GM18511 (cell line): ENCODE data around the gene RASGRF2.

Experiments
- ATAC-seq: cut with Tn5 transposase; IDR thresholded peaks from one replicate; pipeline ENCODE4 v1.9.1; 2021; ENCODE audit warnings: mild to moderate bottlenecking, moderate library complexity; ENCODE audit not compliant: unreplicated experiment

The RASGRF2 gene

DNA sequence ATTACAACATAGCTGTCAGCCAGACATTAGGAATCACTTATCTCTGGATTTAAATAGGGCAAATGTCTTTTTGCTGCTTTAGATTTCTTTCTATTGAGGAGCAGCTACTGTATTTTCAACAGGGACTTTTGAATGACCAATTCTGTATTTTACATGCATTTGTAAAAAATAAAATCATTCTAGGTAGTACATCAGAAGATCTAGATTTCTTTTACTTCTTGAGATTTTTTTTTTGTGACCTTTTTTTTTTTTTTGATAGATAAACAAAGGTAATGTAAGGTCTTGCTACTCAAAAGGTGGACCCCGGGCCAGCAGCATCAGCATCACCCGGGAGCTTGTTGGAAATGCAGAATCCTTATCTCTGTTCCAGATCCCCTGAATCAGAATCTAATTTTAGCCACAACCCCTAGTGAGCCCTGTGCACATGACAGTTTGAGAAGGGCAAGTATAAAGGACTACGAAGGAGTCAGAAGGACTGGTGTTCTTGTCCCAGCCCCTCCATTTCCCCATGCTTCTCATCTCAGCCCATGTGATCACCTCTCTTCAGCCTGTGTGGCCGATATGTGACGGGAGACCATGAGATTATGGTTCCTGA, 235.3 kb downstream of the RASGRF2 start:
- no peak for ATAC-seq

DNA sequence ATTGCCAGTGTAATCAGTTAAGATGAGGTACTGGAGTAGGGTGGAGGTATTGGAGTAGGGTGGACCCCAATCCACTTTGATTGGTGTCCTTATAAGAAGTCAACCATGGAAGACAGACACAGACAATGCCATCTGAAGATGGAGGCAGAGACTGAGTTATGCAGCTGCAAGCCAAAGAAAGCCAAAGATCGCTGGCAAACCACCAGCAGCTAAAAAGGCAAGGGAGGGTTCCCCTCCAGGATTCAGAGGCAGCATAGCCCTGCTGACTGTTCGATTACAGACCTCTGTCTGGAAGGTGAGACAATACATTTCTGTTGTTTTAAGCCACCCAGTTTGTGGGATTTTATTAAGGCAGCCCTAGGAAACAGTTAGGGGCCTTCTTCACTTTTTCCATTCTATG, 242.5 kb downstream of the RASGRF2 start:
- ATAC-seq = no peak

DNA sequence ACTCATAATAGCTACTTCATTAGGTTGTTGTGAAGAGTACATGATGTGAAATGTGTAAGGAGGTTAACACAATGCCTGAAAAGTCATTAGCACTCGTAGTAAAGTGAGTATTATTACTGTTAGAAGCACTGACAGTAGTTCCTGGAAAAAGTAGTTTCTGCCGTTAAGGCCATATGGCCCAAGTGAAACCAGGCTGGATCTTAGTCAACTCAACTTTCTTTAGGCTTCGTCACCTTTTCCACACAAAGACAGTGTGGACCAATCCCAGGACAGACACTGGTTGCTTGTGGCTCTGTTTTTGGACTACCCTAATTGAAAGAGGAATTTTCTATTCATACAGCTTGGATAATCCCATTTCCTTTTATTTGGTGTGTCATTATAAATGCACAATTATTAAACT, 243.6 kb downstream of the RASGRF2 start:
- ATAC-seq = no peak

DNA sequence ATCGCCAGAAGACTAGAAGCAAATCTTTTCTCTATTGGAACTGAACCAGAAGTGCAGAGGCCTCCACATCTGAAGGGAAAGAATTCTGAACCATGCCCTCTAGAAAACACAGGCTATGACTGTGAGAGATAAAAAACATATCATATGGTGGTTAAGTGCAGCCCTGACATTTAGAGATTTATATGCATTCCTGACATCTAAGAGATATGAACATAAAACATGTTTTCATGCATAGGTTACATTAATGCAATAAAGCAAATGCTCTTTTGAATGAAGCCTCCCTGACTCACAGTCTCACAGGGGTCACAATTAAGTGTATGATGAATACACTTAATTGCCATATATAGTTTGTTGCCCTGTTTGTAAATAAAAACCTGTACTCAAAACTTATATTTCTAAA, 244.0 kb downstream of the RASGRF2 start:
- ATAC-seq = no peak

DNA sequence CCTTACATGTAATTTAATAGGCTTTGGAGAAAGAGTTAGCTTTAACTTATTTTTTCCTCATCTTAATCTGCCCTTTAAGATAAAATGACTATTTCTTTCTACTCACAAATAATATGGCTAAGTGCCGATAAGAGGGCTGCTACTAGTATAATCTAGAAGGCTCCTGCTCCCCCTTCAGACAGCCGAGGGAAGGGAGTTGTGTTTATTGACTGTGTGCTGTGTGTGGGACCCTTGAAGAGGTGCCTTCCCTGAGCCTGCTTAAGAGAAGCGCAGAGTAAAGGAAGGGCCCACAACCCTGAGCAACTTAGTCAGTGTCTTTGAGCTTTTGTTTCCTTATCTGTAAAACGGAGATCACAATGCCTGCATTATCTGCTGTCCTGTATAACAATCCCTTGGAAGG, 244.9 kb downstream of the RASGRF2 start:
- no peak for ATAC-seq

DNA sequence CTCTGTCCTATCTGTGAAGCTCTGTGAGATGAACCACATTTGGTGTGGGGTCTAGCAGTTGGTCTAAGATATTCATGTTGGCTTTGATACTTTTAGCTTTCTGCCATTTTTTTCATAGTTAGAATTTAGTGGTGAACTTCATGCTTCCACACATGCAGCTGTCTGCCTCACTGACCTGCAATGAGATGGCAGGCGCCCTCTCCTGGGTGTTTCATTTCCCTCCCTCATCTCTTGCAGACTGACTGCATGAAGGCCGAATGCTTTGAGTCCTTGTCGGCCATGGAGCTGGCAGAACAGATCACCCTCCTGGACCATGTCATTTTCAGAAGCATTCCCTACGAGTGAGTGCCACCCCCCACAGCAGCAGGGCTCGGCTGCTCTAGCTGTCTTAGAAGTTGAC, 246.8 kb downstream of the RASGRF2 start:
- no peak for ATAC-seq

DNA sequence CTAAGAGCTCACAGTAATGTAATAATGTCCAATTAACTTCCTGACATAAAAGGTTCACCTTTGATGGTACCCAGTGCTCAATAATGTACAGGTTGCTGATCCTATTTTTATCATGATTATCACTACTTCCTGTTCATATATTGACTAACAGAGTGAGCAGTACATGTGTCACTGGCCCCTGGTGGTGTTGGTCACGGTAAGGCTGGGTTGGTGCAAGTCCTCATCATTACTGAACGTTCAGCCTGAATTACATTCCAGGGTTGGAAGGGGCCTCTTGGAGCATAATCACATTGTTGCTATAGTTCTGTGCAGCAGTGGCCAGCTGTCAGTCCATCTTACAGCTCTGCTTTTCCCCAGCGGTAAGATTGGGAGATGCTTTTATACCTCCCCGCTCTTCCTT, 248.7 kb downstream of the RASGRF2 start:
- ATAC-seq = no peak

DNA sequence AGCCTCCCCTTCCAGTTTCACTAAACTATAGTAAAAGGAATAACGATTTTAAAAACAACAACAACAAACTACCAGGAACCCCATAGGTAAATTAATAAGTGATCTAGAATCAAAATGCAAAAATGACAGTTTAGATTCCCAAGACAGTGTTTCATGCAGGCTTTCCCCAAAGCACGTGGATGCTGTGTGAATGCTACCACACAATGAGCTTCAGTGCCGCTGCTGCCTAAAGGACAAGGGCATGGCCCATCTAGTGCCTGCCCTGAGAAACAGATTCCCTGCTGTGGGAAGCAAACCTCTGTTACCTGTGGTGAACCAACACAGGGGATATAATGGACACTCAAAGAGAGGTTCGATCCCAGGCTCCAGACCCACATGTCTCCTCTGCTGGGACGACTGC, 249.2 kb downstream of the RASGRF2 start:
- no peak for ATAC-seq

DNA sequence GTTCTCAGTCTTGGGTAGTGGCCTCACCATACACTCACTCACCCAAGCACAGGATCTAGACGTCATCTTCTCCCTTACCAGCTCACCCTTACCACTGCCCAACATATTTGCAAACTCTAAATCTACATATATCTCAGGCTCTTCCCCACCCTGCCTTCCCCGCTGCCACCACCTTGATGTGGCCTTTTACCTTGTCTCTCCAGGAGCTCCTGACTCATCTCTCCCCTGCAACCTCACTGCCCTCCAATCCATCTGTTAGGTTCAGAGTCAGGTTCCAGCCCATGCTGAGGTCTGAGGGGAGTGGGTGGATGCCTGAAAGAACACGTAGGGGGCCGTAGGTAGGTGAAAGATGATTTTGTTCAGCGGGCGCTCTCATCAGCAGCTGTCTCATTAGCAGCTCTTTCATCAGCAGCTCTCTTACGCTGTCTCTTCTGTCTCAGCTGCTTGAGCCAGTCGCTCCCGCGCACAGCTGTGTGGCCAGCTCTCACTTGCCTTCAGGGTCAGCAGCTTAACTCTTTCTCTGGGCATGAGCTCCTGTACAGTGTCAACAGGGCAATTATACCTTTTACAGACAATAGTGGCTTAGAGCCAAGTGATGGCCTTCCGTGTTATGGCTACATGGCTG, 249.8 kb downstream of the RASGRF2 start:
- no peak for ATAC-seq

DNA sequence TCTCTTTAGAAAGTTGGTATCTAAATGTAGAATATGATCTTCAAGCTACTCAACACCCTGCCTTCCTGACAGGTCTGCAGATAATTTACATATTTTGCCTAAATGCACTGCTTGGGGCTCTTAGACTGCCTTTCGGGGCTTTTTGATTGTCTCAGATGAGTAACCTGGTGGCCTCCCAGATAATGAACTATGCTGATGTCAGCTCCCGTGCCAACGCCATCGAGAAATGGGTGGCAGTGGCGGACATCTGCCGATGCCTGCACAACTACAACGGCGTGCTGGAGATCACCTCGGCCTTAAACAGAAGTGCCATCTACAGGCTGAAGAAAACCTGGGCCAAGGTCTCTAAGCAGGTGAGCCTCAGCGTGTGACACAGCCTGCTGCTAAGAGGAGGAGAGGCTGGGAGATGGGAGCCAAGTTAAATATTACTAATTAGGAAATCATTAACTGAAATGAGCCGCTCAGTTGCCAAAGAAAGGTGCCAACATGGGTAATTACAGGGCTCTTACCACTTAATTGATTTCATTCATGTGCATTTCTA, 252.1 kb downstream of the RASGRF2 start:
- ATAC-seq = peak; percentile 76

DNA sequence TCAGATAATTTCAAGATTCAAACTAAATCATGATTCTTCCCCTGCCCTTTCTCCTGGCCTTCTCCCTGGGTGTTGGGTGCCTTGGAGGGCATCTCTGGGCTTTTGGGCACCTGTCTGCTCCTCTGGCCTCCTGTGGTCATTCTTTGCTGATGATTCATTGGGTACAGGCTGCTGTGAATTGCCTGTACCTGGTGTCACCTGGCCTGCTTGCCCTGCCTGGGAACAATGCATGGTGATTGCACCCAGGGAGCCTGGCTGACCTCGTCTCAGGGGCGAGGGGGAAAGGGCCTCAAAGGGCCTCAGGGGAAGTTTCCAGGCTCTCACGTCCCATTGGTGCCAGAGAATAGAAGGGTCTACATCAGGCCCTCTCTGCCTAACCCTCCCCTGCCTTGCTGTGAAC, 252.9 kb downstream of the RASGRF2 start:
- ATAC-seq = no peak

DNA sequence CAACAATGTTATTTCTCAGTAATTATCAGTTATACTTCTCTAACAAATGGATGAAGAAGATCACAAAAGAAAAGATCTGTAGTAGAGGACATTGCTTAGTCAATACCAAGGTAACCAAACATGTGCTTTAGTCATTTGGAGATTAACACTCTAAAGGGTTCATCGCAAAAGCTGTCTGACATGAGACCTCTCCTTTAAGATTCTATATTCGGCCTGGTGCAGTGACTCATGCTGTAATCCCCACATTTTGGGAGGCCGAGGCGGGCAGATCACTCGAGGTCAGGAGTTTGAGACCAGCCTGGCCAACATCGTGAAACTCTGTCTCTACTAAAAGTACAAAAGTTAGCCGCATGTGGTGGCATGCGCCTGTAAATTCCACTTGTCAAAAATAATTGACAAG, 254.7 kb downstream of the RASGRF2 start:
- ATAC-seq = no peak

DNA sequence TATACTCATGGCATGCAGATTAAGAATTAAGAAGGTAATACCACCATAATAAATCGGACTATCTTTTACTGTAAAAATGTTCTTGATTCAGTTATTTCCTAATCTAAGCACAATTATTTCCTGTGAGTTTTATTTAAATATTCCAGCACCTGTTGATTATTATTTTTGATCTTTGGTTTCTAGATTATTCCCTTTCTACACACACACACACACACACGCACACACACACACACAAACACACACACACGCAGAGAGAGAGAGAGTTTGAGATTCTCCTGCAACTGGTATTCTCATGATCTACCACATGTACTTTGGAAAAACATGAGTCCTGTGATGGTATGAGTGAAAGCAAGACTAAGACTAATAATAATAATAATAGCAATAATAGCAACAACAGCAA, 256.0 kb downstream of the RASGRF2 start:
- no peak for ATAC-seq

DNA sequence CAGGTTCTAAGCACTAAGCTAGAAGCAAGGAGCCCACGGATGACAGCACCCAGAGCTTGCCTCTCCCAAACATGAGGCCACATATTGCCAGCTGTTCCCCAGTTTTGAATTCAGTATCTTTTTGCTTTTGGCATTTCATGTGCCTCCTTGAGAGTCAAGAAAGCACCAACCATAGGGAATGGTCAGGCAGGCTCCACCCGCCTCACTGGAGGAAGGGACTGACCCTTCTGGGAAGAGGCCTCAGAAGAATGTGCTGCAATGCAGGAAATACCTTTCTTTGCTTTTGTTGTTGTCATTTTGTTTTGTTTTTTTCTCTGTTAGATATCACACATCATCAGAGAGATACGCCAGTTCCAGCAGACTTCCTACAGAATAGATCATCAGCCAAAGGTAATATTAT, 259.2 kb downstream of the RASGRF2 start:
- ATAC-seq = no peak

DNA sequence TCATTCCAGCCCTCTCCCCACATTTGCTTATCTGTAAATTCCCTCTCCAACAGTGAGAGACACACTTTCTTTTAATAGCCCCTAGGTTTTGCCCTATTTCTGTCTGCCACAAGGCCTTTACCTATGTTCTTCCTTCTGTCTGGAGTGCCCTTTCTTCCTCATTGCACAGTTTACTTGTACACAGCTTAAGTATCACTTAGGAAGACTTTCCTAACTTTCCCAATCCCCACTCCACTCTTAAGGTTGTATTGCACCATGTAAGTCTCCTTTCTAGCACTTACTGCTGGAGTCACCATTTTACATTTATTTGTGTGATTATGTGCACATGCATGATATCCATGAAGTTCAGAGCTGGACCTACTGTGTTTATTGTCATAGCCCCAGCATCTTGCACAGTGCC, 262.1 kb downstream of the RASGRF2 start:
- no peak for ATAC-seq

DNA sequence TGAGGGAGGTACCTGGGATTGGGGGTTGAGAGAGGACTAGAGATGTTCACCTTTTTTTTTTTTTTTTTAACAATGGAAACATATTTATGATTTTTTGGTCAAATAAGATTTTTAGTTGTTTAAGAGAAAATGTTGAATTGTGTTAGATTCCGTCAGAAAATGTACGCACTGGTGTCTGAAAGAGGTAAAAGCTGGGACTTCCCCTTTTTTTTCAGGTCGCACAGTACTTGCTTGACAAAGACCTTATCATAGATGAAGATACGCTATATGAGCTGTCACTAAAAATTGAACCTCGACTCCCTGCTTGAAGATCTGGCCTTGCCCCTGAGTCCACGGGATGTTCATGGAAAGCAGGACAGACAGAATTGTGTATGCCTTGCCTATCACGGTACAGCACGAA, 265.3 kb downstream of the RASGRF2 start:
- ATAC-seq = no peak

DNA sequence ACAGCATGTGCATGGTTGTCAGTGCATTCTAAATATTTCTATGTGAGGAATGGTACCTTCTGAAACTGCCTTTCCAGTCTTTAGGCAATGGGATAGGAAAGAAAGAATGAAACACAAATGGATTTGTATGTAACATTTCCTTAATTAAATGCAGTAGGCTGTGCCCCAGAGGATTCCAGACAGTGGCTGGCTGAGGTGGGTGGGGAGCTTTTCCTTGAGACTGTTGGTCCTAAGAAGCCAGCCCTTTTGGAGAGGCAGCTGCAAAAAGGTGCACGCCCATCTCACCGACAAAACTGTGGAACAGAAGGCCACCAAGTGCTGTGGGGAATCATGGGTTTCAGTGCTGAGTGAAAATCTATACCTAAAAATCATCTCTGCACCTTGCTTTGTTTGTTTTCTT, 266.1 kb downstream of the RASGRF2 start:
- ATAC-seq = no peak

DNA sequence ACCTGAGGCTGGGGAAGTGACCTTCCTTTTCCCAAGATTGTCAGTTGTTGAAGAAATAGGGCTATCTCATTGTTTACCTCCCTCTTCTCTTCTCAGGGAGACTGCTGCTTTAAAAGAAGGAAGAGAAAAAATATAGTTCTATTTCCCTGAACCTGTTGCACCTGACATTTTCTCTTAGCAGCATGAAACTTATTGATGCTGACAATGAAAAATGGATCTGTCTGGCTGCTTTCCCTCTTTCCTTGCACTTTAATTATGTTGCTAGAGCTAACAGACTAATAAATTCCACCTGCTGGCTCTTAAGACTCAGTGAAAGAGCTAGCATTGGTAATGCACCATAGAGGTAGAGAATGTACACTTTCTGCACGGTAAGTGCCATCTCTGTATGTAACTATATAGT, 266.8 kb downstream of the RASGRF2 start:
- no peak for ATAC-seq

DNA sequence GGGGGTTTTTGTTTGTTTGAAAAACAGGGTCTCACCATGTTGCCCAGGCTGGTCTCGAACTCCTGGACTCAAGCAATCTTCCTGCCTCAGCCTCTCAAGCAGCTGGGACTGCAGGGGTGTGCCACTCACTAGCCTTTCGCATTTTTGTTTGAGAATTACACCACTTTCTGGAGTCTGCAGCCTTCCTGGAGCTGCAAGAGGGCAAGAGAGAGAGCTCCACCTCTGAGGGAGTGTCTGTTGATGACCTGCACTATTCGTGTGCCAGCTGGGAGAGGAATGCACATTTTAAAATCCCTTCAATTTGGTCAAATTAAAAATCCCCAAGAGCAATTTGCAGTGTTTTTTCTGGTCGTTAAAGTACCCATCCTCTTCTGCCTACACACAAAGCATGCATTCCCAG, 267.9 kb downstream of the RASGRF2 start:
- no peak for ATAC-seq

DNA sequence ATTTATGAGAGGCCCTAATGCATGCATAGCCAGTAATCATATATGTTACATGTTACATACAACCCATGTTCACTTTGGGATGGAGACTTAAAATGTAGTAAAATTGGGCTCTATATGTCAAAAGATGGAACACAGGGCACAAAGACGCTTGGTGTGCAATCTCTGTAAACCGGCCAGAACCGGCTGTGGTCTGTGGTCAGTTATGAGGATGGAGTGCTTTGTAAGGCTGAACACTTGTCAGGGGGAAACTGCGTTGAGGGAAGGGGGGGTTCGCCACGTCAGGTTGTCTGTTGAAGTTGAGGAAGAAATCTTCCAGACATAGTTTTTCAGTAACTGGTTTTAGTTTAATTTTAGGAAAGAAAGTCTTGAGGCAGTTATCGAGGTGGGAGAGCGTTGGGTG, 270.3 kb downstream of the RASGRF2 start:
- ATAC-seq = no peak

DNA sequence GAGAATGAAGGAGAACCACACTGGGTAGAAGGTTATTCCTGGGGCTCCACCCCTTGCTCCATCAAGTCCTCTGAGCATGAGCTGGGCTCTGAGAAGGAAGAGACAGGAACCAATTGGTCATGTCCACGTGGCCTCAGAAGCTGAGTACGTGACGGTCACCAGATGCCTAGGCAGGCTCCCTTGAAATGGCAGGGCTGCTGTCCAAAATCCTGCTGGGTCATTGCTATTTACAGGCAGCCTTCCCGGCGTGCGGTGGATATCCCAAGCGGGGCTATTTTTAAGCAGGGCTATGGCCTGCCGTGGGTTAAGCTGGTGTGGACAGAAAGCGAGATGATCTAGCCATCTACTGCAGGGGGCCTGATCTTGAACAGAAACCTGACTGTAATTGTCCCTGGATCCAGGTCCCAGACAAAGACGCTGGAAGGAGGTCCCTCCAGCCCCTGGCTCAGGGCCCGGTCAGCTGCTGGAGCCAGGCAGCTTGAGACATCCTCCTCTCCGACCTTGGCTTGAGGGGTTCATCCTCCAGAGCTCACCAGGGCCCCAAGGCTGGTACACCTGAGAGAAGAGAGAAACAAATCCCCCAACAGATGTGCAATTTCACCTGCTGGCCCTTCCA, 272.4 kb downstream of the RASGRF2 start:
- no peak for ATAC-seq

DNA sequence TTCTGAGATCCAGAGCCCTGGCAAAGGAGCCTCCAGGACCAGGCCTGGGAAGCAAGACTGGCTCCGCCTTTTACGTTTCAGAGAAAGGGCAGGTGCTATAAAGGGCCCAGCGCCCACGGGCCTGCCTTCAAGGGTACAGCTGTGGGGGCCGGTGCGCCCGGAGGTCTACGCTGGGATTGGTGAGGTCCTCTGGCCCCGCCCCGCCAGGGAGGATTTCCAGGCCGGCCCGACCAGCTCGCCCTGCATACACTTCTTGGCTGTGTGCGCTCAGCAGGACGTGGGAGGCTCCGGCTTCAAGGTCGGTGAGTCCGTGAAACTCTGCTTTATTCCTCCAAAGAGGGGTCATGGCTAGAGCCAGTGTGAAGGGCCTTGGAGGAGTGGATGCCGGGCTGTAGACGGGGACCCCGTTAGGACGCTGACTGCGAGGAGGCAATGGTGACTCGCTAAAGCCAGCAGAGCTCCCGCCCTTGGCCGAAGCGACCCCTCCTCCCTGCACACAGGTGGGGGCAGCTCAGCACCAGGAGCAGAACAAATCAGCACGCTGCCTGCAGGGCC, 273.0 kb downstream of the RASGRF2 start, which contains the start of gene CKMT2:
TSS of gene CKMT2 (plus strand) at position 243 of the 555 bp plus-strand sequence. CDS start 17,811 bp downstream, outside the sequence.
- no peak for ATAC-seq
